ENCODE results near the gene AUTS2.

Gene AUTS2

DNA sequence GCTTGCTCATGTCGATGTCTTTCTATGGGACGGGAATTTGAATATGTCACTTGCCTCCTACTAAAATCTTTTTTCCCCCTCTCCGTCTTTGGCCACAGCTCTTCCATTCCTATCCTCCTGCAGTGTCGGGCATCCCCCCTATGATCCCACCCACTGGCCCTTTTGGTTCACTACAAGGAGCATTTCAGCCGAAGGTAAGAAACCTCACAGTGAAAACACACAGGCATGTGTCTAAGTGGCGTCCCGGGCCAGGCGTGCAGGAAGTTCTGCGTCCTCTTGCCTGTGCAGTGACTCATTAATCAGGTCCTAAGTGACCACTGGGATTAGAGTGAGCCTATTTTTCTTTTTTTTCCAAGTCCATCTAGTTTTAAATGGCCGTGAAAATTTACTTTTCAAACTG is 1173.2 kb downstream of the AUTS2 start:
- DNase-seq = no peak

DNA sequence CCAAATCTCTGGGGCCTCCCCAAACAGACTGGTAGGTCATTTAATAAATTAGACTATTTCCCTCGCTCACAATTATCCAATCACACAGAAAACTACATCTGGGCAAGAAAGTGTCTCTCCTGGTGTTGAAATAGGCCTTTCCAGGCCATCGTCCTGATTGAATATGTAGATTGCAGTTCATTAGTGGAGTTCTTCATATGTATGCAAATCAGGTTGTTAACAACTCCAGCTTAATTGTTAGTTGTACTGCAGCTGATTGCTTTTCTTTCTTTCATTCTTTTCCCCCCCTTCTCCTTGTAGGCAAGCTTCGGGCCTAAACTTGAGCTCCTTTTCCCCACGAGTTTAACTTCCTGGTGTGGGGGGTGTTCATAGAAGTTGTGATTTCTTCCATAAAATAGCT is 1174.6 kb downstream of the AUTS2 start:
- DNase-seq = no peak

DNA sequence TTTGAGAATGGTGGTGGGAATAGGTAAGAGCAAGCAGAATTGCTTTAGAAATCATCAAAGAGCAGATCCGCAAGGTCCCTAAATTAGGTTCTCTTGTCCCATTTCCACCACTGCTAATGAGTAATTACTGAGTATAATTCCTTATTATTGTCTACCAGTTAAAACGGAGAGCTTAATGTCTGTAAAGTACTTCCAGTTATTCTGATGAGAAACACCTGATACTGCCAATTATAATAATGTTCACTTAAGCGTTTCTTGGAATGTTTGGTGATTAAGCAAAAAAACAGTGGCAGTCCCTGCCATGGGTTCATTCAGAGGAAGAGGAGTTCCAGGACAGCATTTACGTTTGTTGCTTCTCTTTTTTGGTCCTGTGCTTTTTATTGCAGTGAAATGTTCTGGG is 1175.1 kb downstream of the AUTS2 start:
- DNase-seq = no peak

DNA sequence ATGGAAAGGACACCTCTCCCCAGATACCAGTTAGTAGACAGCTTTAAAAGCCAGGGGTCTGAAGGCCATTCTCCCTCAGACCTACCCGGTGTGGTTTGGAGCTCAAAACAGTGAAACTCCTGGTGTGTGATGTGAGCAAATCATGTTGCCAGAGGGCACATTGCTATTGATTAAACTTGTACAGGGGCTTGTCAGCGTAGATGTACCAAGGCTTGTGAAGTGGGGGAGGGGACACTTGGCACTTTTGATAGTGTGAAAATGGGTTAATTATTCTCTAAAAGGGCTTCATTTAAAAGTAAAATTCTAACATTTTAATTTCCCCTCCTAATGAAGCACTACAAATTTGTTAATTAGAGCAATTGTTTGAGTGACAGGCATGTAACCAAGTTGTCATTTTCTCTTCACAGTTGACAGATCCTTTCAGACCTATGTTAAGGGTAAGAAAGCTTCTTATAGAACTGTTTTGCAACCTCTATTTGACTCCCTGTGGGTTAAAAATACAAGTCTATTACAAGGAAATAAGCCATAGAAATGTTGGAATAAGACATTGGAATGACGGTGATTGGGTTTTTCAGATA is 1176.8 kb downstream of the AUTS2 start:
- DNase-seq = no peak

DNA sequence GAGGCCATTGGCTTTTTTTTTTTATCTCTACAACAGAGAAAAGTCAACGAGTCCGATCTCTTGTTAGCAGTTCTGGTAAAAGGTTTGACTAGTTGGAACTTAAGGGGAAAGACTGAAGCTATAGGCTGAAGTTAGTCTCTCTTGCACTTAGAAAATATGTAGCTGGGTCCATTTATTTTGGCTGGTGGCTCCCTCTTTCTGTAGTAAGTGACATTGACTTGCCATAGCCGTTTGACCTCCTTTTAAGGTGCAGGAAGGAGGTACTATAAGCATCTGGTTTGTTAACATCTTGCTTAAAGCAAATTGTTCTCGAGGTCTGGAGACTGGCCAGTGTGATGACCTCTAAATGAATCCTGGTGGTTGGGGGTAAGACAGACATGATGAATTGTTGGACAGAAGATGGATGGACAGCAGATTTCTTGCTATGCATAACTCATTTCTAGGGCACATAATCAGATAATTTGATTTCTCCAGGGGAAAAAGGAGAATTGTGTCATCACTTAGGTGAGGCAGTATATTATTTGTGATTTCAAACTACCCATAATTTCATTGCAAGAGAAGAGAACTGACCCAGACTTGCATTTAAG is 1177.4 kb downstream of the AUTS2 start:
- peak in 1 of 5 experiments; percentile 59 for DNase-seq

DNA sequence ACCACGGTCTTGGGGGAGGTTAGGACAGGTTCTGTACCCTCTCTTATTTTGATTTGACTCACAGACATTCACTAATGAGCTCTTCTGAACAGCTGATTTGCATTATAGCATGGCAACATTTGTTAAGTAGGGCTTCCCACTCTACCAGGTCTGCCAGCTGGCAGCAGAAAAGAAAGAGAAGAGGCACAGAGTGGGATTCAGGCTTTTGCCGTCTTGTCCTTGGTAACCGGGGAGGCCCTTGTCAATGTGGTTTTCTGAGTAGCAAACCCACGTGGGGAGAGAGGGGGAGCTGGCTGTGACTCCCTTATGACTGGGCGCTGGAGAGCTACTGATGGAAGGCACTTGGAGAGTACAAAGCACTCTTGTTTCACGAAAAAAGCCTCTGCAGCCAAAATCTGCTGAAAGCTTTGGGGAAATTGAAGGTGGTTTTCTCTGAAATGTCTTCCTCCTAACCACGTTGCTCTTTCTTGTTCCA is 1178.4 kb downstream of the AUTS2 start:
- peak in 1 of 5 experiments; percentile 73 for DNase-seq

DNA sequence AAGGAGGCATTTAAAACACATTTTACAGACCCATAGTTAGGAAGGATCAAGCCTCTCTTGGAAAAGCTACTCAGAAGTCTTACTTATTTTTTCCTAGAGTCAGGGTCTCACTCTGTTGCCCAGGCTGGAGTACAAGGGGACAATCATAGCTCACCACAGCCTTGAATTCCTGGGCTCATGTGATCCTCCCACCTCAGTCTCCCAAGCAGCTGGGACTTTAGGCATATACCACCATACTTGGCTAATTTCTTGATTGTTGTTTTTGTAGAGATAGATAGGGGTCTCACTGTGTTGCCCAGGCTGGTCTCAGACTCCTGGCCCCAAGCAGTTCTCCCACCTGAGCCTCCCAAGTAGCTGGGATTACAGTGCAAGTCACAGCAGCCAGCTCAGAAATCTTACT is 1179.0 kb downstream of the AUTS2 start:
- no peak for DNase-seq

DNA sequence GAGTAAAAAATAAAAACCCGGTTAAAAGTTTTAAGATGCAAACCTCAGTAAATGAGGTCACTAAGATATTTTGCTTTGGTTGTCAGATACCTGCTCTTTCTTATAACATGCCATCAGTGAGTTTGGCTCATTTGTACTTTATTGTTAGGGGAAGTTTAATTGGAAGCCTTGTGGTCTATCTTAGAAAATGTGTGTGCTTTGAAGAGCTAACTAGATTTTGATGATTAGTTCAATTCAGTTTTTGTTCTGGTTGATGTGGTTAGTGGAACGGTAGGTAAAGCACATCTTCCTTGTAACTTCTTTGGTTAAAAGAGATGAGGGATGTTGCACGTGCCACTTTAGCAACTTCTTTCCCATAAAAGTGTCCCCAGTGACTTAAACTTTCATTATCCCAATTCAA is 1180.3 kb downstream of the AUTS2 start:
- DNase-seq = peak in 2 of 5 experiments; percentile 4 to 66

DNA sequence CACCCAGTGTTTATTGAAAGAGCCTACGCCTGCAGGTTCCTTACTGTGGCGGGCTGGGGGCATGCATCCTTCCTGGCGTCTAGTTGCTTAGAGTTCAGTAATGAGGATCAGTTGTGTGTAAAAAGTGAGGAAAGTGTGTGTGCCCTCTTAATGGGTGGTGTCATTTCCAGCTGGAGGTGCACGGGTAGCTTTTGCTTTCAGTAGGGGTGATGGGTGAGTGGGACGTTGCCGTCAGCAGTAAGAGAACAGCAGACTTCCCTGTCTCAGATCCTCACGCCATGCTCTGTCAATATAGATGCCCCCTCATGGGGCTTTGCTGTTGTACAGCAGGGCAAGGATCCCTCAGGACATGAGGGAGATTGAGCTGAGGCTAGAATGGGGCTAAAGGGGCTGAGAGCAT is 1181.0 kb downstream of the AUTS2 start:
- peak in 1 of 5 experiments; percentile 72 for DNase-seq

DNA sequence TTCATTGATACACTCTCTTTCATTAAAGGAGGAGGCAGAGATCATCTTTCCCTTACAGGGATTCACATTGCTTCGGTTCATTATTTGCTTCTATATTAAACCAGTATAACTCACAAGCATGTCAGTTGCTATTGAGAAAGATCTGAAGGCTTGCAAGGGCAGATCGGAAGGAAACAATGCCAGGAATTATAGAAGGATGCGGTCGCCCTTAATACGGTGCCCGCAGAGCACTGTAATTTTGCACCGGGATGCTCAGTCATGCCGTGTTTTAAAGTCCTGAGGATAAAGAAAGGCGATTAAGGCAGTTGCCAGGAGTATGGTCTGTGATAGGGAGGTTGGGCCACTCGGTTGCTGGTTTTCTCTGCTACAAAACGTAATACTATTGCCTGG is 1183.6 kb downstream of the AUTS2 start:
- DNase-seq = no peak

DNA sequence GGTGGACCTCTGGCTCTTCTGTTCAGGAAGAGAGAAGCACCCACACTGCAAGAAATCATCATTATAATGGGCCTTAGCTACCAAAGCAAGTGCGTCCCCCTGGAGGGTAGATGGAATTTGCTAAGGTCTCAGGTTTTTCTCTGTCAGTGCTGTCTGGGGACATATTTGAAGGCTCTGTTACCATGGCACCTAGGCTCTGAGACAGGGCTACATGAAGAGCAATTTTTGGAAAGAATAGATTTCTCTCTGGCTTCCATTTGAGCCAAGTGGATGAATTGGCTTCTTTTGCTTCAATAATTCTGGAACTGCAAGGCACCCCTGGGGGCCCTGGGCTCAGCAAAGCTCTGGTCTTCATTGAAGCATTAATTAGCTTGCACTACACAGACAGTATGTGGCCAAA is 1184.5 kb downstream of the AUTS2 start:
- DNase-seq = no peak

DNA sequence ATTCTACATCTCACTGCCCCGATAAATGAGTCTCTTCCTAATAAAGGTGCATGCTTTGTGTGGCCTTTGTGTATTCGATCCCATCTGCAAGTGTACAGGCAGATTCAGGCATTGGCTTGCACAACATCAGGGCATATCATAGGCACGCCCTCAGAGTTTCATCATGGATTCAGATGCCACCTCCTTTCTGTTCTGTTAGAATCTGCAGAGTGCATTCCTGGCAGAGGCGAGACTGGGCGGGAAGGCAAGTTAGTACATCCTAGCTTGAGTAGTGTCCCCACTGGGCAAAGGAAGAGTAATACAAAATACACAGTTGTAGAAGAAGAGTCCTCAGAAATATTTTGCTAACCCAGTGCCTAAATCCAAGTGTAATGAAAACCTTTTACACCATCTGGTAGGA is 1187.2 kb downstream of the AUTS2 start:
- DNase-seq = no peak

DNA sequence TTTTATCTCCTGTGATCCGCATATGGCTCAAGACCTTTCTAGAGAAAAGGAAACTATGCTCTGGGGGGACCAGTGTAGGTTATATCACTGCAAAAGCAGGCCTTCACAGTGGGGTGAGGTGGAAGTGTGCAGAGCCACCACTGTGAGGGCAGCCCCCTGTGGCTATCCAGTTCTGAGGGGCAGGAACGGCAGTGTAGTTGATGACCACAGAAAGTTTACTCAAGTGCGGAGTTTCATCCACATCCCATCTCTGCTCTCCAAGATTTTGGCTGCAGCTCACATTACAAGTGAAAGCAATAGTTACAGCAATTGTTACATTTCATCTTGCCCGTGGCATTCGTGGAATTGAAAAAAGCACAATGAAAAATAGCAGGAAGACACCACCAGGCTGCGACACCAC is 1187.8 kb downstream of the AUTS2 start:
- no peak for DNase-seq

DNA sequence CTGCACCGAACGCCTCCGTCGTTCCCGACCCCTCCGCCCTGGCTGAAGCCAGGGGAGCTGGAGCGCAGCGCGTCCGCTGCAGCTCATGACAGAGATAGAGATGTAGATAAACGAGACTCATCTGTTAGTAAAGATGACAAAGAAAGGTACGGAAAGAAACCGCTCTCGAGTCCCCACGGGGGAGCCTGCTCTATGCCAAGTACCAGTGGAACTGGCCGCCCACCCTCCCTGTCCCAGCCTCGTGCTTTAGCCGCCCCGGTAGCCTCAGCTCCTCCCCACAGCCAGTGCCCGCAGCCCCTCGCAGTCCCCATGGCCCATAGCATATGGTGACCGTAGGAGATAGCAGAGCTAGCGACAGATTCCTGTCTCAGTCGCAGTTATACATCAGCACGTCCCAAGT is 1189.0 kb downstream of the AUTS2 start:
- DNase-seq = no peak

DNA sequence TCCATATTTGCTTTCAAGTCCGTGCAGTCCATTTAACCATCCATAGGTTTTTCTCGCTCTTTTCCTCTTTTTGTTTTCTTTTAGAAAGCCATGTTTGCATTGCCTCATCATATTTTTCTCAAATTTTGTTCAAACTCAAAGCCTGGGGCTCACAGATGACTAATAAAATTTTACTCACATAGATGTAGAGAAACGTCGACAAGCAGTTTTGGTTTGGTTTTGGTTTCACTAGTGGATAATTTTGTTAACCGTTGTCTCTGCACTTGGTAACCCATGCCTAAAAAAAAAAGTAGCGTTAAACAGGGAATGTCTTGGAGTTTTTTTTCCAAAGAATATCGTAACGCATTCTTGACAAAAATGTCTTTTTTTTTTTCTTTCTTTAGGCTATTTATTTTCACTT is 1189.5 kb downstream of the AUTS2 start:
- DNase-seq = peak in 1 of 5 experiments; percentile 66

DNA sequence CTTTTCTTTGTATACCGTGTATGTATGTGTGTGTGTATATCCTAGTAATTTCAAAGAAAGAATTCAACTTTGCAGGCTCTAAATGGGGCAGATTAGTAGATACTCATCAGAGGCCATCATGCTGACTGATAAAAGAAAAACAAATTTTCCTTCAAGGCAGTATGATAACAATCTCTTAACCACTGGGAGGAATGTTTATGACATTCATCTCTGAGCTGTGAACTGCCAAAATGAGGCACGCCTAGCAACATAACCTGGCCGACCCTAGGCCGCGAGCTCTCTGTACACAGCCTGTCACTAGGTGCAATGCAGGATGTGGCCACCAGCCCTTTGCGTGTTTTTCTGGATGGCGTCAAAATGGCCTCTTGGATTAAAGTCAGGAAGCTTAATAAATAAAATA is 1190.0 kb downstream of the AUTS2 start:
- peak in 3 of 5 experiments; percentile 14 to 87 (median 58) for DNase-seq

DNA sequence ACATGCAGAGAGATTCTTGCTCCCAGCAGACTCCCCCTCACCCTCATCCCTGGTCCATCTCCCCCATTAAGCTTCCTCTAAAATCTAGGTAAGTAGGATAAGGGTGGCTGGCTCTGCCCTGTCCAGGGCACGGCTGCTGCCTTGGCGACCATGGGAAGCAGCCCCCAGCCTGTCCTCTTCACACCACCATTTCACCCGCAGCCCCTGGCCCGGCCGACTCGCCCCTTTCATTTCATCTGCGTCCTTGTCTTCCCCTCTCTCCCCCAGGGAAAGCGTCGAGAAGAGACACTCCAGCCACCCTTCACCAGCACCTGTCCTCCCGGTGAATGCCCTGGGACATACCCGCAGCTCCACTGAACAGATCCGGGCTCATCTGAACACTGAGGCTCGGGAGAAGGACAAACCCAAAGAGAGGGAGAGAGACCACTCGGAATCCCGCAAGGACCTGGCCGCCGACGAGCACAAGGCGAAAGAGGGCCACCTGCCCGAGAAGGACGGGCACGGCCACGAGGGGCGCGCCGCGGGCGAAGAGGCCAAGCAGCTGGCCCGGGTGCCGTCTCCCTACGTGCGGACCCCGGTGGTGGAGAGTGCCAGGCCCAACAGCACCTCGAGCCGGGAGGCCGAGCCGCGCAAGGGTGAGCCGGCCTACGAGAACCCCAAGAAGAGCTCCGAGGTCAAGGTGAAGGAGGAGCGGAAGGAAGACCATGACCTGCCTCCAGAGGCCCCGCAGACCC is 1191.4 kb downstream of the AUTS2 start:
- no peak for DNase-seq

DNA sequence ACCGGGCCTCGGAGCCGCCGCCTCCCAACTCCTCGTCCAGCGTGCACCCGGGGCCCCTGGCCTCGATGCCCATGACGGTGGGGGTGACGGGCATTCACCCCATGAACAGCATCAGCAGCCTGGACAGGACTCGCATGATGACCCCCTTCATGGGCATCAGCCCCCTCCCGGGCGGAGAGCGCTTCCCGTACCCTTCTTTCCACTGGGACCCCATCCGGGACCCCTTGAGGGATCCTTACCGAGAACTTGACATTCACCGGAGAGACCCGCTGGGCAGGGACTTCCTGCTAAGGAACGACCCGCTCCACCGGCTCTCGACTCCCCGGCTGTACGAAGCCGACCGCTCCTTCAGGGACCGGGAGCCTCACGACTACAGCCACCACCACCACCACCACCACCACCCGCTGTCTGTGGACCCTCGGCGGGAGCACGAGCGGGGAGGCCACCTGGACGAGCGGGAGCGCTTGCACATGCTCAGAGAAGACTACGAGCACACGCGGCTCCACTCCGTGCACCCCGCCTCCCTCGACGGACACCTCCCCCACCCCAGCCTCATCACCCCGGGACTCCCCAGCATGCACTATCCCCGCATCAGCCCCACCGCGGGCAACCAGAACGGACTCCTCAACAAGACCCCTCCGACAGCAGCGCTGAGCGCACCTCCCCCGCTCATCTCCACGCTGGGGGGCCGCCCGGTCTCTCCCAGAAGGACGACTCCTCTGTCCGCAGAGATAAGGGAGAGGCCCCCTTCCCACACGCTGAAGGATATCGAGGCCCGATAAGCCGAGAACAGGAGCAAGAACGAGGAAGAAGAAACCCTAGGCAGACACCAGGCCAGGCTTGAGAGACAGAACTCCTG is 1192.2 kb downstream of the AUTS2 start:
- DNase-seq = no peak

DNA sequence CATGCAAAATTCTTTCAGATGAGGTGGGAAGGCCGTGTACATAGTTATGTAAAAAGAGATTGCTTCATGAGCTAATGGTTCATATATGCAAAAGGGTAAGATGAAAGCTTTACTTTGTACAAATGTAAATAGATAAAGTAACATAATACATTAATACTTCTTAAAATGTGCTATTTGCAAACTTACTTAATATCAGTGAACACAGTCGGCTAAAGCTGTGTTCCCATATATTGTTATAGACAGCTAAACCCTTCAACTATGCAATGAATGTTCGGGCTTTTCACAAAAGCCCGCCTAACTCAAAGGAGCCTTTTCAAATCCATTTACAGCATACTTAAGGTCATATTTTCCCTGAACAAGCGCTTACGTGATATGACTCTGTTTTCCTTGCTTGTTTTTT is 1193.1 kb downstream of the AUTS2 start:
- no peak for DNase-seq

DNA sequence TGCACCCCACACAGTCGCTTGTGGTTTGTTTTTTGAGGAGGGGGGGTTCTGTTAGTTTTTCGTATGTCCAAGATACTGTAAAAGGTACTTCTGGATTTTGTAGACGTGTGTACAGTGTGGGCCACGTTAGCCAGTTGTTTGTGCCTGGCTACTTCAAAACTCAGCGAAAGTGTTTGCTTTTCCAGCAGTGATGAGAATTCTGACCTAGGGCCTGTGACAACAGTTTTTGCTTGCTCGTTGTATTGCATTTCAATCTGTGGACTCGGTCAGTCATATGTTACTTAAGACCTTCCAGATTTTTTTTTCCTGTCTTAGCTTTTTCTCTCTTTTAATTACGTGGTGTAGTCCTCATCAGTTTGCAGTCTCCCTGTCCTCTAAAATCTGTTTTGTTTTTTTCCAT is 1194.8 kb downstream of the AUTS2 start:
- DNase-seq = no peak

DNA sequence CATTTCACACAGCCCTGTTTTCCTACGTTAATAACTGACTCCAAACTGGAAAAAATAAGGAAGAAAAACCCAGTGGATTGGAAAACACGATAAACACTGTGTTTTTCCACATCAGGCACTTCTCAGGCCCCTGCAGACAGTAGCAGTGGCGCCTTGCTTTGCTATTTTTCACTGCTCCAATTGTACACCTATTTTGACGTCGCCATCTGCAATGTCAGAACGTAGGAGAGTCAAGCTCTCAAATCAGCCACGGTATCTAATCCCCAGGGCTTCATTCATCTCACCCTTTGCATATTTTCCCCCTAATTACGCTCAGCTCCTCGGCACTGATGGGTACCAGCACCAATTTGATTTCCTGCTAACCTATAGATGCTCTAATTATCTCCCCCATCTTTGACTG is 1195.5 kb downstream of the AUTS2 start:
- no peak for DNase-seq

DNA sequence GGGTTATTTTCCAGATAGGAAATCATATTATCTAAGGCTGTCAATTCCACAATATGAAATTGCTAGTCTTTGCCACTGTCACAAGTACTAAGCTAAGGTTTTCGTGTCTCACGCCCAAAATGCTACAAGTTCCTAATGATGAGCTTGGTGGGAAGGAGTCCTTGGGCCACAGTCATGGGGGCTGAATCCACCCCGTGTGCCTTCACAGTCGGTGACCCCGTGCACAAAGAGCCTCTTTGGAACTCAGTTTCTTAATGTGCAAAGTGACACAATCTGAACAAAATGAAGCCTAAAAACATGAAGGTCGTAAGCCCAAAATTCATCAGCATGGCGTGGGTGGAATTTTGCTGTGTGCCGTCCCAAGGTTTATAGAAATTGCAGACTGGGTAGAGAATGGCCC is 1196.7 kb downstream of the AUTS2 start:
- no peak for DNase-seq

DNA sequence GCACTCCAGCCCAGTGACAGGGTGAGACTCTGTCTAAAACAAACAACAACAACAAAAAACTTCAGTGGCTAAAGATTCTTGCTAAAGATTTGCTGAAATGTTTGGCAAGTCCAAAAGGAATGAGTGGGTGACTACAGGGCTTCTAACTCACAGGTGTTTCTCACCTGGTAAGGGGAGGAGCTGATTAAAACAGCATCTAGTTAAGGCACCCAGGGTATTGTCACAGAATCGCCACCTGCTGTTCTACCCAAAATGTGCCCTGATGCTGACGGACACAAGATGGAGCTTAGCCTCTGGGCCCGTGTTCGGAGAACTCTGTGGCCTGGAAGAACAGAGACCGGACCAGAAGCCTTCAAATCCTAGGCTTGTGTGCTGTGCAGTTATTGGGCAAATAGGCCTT is 1197.7 kb downstream of the AUTS2 start:
- DNase-seq = no peak

All from T-helper 2 cell (primary cell).